Left hindlimb (tissue), 1 donor: ENCODE results near the gene PHF24.

Experiments used
- DNase-seq: peaks from one replicate; pipeline ENCODE4 v3.0.0-alpha.2; 2018

PHF24 gene

DNA sequence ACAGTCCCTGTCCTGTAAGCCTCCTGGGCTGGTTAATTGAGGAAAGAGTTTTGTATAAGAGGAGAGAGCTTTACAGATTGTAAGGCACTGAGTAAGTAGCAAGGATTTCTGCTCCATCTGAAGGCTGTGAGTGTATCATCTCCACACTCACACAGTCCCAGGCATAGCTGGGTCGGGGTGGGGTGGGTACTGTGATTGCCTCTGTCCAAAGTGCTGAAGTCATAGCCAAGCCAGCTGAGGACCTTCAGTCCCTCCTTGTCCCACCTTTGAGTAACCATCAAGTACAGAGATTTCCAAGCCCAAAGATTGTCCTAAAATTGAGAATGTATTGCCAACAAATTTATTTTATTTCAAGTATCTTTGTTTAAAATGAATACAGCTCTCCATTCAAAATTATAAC is 26.0 kb downstream of the PHF24 start:
- DNase-seq: peak; percentile 43

- DNase-seq: peak; percentile 51
These were observed 27.3 kb downstream of the PHF24 start for GRCh38 chr9:34985311-34985899.

- DNase-seq: peak; percentile 42
These were observed 28.5 kb downstream of the PHF24 start for GRCh38 chr9:34986540-34987047.

GRCh38 chr9:34987160-34987901 is 29.2 kb downstream of the PHF24 start:
- DNase-seq: no peak

GRCh38 chr9:34988218-34989002 is 30.3 kb downstream of the PHF24 start:
- peak; percentile 36 for DNase-seq

- DNase-seq: peak; percentile 100
These were observed 31.2 kb downstream of the PHF24 start, which contains the start of gene DNAJB5 for GRCh38 chr9:34989003-34989945. DNAJB5 (plus strand) TSS chr9:34989745; CDS start chr9:34990631, 886 bp downstream.

DNA sequence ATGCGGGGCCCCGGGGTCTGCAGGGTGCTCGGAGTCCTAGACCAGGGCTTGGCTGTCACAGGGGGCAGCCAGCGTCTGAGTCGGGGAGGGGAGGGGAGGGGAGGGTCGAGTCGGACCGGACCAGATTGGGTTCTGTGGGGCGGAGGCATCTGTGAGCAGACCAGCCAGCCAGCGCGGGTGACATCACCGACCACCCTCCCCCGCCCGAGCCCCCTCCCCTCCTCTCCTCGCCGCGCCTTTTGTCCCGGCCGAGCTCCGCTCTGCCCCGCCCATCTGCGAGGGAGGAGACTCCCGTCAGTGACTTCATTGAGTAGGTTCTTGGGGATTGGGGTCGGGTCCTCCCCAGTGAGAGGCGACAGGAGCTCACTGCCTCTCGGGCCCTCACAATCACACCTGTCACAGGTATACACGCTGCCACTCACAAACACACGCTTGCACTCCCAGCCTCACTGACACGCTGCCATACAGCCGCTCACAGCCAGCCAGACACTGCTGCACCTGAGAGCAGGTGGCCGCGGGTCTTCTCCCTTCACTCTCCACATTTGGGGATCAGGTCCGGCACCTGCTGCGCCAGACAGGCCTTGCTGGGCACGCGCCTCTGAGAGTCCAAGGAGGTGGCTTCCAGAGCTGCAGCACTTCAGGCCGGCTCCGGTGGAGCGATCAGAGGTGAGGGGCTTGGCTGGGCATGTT is 32.0 kb downstream of the PHF24 start:
- DNase-seq: peak; percentile 72

DNA sequence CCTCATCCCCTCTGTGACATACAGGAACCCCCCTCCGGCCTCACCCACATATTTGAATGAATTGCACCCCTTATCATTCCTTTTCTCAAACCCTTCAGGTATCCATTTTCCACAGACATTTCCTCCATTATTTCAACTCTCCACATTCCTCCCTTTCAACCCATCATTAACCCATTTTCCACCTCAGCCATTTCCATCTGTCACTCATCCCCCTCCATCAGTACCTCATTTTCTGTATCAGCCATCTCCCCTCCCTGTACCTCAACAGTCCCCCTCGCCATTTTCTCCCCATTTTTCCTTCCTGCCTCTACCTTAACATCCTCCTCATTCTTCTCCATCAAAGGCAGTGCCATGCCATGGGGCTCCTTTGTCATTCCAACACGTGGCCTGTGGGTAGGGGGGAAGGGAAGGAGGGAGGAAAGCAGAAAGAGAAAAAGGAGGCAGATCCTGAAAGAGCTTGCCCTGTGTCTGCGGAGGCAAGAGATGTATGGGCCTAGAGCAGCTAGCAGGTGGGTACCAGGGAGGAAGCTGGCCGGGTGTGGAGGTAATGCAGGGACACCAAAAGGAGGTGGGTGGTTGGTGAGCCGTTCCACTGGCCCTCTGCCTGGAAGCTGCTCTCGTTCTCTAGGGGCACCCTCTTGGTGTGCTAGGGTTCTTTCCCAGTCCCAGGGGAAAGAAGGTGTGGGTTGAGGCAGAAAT is 33.0 kb downstream of the PHF24 start:
- DNase-seq: no peak

- no peak for DNase-seq
These were observed 33.7 kb downstream of the PHF24 start for GRCh38 chr9:34991607-34992375.

GRCh38 chr9:34992376-34992951 is 34.4 kb downstream of the PHF24 start:
- peak; percentile 61 for DNase-seq

- peak; percentile 78 for DNase-seq
These were observed 35.6 kb downstream of the PHF24 start for GRCh38 chr9:34993502-34994259.

GRCh38 chr9:34994260-34994899 is 36.3 kb downstream of the PHF24 start:
- peak; percentile 50 for DNase-seq

DNA sequence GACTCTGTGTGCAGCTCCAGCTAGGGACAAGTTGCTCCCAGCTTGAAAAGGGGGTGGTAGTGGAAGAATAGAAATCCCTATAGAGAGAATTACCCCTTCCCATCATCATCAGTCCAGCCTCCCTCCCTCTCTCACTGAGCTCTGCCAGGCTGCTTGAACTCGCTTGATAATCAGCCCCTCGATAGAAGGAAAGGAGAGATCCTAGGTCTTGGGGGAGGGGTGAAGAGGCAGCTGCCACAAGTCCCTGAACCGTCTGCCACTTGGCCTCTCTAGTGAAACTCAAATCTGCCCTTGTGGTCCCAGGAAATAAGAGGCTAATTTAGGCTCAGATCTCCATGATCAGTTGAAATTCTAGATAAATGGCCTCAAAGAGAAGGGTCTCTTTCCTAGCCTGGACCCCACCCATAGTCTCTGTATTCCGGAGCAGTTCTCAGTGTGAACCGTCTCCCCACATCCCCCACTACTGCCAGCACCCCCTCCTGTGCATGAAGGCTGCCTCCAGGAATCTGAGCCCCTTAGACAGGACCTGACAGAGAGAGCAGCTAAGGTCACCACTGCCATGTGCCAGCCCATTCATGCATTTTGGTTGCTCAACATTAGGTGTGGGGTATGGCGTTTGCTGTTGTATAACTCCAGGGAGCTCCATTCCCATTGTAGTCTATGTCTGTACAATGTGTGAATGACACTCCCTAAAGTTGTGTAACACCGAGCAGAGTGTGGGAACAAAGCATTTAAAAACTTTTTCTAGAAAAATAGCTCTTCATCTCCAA is 37.0 kb downstream of the PHF24 start:
- no peak for DNase-seq

- no peak for DNase-seq
These were observed 37.6 kb downstream of the PHF24 start for GRCh38 chr9:34995670-34996060.

- DNase-seq: no peak
These were observed 38.3 kb downstream of the PHF24 start for GRCh38 chr9:34996181-34996904.

DNA sequence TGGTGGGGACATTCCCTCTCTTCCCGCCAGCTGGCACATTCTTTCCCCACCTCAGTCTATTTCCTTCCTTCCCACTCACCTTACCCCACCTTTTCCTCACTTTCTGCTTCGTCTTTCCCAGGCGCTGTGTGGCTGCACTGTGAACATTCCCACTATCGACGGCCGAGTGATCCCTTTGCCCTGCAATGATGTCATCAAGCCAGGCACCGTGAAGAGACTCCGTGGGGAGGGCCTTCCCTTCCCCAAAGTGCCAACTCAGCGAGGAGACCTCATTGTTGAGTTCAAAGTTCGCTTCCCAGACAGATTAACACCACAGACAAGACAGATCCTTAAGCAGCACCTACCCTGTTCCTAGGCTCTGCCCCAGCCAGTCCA is 38.8 kb downstream of the PHF24 start:
- DNase-seq: no peak

- no peak for DNase-seq
These were observed 39.3 kb downstream of the PHF24 start for GRCh38 chr9:34997379-34997781.
